Inflammatory macrophage (primary cell): ENCODE measurements around the gene COL4A1.

Source experiments
- DNase-seq, 2 donors: peaks; one replicate each; pipeline ENCODE4 v3.0.0-alpha.2; 2020 to 2022

The COL4A1 gene

GRCh38 chr13:110233181-110233950, 73.6 kb downstream of the COL4A1 start:
- no peak for DNase-seq

- no peak for DNase-seq
These were observed 74.2 kb downstream of the COL4A1 start for GRCh38 chr13:110232756-110233155.

- no peak for DNase-seq
These were observed 74.8 kb downstream of the COL4A1 start for GRCh38 chr13:110232142-110232541.

GRCh38 chr13:110231348-110232047, 75.5 kb downstream of the COL4A1 start:
- DNase-seq, result no peak

DNA sequence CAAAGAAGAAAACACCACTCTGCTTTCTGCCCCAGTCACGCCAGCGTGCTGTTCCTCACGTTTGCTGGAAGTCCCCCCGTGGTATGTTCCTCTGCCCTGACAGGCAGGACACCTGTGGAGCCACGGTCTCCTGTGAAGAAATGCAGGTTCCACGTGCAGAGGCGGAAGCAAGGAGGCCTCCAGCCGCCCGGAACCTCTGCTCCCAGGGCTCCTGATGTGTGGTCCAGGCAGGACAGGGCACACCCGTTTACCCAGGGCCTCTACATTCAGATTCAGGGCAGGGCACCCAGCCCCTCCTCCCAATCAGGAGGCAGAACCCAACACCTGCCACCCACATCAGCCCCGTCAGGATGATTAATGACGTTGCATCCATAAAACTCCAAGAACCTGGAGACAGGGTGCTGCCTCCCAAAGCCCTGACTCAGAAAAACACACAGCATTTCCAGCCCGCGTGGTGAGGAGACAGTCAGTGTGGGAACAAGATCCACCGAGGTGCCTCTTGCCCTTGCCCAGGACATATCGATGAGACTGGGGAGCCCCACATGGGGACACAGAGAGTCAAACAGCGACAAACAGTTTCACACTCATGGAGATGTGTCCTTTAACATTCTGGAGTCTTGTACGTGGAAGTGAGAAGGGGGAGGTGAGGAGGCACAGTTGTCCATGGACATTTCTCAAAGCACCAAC, 76.2 kb downstream of the COL4A1 start:
- no peak for DNase-seq

- no peak for DNase-seq
These were observed 76.9 kb downstream of the COL4A1 start for GRCh38 chr13:110229905-110230563.

DNA sequence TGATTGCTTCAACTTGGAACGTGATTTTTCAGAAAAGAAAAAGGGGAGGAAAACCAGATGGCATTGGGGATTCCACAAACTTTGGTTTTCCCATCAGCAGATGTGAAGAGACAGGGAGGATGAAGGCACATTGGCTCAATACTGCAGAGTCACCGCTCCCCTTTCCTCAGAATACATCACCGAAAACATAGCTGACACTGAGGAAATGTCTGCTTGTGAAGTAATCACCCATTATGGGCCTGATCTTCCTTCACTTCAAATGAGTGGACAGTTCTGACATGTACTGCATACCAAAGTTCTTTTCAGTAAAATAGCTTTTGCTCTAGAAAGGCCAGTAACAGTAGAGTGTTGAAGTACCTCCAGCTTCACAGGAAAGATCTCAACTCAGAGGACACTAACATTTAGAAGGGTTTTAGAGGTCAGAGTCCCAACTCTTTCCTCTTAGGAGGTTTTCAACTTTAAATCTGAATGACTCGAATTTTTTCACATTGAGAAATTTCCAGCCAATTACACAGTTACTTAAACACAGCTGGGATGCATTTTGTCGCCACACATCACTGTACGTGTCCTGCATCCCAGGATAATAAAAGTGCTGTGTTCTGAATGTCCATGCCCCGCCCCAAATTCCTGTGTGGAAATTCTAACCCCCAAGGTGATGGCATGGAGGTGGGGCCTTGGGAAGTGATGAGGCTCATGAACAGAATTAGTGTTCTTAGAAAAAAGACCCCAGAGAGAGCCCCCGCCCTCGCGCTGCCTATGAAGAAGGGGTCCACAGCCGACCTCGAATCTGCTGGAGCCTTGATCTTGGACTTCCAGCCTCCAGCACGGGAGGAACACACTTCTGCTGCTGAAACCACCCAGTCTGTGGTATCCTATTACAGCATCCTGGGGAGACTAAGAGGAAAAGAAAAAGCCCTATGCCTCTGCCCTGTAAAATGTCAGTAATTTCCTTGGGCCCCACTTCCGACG, 77.7 kb downstream of the COL4A1 start:
- no peak for DNase-seq

DNA sequence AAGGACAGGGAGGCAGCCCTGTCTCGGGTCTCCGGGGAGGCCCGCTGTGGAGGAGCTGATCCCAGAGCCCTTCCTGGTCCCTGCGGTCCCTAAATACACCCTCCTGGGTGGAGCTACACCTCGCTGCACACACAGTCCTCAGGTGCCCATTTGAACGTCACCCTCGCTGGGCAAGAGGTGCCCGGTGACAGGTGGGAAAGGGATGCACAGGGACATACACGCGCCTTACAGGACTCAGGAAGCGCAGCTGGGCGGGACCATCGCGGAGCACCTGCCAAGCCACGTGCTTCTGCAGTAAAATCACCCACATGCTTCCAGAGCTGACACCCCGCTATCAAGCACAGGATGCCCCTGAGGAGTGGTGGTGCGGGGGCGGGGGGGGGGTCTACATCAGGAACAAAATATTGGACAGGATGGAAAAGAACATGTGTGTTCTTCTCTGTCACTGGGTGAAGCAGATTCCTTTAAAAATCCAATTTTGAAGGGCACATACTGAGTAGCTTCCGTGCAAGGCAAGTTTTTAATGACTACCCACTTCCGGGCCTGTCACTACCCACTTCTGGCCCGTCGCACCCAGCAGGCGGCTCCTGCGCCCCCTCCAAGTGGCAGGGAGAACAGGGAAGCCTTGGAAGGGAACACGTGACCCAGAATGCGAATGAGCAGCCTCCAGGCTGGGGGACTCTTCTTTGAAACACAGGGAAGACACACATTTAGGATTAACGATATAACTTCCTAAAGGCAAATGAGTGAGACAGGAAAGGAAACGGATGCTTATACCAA, 78.9 kb downstream of the COL4A1 start:
- DNase-seq, result no peak

DNA sequence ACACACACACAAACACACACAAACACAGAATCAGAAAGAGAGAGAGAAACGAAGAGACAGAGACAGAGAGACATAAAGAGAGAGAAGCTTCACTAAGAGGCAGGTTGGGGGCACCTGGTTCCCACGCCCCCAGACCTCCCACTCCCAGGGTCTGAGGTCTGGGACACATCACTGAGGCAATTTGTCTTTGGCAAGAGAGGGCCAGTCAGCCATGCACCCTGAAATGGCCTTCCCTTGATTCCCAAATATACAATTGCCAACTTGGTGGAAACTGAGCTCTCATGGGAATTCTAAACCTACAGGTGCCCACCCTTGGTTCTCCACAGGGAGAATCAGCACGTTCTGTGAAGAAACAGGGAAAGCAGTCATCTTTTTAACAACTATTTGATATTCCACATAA, 79.5 kb downstream of the COL4A1 start:
- no peak for DNase-seq

DNA sequence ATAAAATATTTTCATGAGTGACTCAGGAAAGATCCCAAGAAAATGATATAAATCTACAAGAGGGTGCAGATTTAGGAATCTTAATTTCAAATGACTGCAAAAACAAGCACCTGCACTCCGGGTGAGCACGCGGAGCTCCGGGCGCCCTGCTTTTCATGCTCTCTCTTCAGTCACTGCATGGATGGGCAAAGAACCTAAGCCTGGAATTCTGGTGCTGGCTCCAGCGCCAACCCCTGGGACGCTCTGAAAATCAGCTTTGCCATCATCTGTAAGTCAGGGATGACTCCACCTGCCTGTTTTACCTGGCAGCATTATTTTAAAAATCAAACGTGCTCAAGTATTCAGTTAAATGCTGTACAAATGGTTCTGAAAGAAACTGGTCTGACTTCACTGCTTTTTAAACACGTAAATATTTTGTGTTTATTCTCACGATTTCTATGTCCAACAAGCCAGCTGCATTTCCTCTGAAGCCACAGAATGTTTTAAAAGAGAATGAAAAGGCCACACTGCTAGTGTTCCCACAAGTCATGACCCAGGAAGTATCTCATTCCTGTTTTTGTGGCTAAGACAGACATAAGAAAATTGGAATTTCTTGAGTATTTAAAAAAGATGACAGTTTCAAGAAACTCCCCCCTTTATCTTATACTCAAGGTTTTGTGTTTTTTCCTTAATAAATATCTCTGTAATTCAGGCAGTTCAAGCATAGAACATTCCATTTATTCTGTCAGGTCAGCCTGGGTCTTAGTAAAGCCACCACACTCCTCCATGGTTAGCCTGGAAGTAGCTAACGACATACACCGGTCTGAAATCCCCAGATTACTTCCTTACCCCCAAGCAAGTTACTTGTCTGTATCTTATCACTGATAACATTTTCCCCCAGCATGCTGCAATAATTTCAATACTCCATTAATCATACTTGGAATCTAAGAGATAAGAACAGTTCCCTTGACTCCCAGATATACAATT, 81.1 kb downstream of the COL4A1 start:
- DNase-seq, result no peak

DNA sequence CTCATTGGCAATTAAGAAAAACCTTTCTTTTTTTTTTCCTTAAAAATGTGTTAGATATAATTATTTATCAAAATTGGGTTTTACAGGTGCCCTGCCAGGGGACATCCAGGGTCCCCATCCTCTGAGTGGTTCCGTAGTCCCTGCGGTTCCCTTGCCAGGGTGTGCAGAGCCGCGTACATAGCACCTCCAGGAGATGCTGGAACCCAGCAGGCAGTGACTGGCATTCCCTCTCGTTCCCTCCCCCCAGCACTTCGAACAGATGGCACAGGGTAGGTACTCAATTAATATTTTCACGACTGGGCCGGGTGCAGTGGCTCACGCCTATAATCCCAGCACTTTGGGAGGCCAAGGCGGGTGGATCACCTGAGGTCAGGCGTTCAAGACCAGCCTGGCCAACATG, 82.0 kb downstream of the COL4A1 start:
- DNase-seq, result no peak

DNA sequence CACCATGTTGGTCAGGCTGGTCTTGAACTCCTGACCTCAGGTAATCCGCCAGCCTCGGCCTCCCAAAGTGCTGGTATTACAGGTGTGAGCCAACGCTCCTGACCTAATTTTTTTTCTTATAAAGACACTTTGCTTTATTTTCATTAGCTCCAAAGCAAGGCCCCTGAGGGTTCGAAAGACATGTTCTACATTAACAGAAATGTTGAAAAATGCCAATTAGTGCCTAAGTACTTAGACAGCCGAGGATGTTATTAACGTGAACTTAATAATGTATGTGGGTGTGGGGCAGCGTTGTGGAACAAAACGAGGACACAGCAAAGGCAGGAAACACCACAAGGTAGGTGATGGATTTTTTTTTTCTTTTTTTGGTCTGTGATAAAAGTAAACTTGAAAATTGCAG, 82.4 kb downstream of the COL4A1 start:
- no peak for DNase-seq

- DNase-seq, result no peak
These were observed 85.4 kb downstream of the COL4A1 start for GRCh38 chr13:110221406-110222117.

- peak; percentile 54 to 68 for DNase-seq
These were observed 86.5 kb downstream of the COL4A1 start for GRCh38 chr13:110220471-110220870.

DNA sequence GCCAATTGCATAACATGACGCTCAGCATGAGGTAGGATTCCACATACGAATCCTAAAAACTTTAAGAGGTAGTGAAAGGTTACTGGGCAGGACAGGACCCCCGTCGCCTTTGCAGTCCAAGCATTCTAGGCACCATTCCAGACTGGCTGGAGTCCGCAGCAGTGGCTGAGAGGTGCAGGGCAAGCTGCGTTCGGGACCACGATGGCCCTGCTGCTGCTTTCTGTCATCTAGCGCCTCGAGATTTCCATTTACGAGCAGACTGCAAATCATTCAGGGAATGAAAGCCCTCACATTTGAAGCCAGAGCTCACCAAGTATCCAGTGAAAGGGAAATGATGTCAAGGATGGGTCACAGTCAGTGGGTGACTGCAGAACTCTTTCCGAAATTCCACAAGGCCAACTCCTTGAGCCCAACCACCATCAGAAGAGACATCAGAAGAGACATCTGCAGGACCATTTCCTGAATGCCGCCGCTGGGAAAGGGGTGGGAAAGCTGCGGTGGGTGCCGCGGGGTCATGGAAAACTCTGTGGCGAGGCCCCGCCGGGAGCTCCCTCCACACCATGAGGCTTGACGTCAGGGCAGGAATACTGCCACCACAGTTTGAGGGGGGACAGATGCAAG, 88.3 kb downstream of the COL4A1 start:
- no peak for DNase-seq

GRCh38 chr13:110217811-110218210, 89.1 kb downstream of the COL4A1 start:
- no peak for DNase-seq

DNA sequence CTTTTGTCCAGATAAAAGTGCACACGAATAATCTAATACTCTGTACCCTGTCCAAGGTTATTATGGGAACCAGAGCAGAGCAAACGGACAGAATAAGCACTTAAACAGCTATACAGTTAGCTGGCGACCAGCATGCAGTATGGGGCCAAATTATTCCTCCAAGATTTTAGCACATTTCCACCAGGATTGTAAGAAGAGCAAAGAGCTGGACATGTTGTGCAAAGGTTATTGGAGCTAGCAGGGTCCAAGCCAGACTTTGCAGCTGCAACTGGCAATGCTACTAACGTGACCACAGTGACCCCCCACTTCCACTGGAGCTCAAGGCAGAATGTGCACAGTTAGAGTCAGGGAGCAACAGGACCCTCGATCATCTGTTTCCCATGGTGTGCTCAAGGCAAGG, 89.9 kb downstream of the COL4A1 start:
- DNase-seq, result no peak

- DNase-seq, result no peak
These were observed 90.4 kb downstream of the COL4A1 start for GRCh38 chr13:110216398-110217041.
